NOMO-1 treated with dmso at 0.1 percent for 144 hours (cell line): Measurements from ENCODE around the gene GSN.
A peak's percentile ranks its signal among the peaks of the same experiment; 100 is the strongest.

Experiments used
- DNase-seq: peaks from one replicate; lab custom pipeline; 2025; ENCODE audit not compliant: unreplicated experiment; lab: John Stamatoyannopoulos, UW

The GSN gene

DNA sequence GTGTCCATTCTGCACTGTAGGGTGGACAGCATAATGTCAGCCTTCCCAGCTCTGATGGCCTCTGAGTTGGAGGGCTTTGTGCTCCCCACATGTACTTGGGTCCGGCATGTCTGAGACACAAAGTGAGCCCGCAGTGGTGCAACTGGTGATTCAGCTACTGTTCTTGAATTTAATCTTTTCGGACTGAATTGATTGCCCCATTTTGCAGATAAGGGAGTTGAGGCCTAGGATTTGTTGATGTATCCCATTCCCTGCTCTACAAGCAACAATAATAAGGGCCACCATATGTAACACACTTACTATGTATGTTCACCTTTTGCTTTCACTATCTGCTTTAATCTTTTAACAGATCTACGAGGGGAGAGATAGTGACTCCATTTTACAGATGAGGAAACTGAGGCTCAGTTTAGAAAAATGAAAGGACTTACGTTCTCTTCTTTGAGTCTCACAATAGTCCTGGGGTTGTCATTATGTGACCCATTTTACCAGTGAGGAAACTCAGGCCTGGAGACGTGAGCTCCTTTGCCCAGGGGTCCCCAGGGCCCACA lies 4.5 kb downstream of the GSN start:
- DNase-seq: no peak

DNA sequence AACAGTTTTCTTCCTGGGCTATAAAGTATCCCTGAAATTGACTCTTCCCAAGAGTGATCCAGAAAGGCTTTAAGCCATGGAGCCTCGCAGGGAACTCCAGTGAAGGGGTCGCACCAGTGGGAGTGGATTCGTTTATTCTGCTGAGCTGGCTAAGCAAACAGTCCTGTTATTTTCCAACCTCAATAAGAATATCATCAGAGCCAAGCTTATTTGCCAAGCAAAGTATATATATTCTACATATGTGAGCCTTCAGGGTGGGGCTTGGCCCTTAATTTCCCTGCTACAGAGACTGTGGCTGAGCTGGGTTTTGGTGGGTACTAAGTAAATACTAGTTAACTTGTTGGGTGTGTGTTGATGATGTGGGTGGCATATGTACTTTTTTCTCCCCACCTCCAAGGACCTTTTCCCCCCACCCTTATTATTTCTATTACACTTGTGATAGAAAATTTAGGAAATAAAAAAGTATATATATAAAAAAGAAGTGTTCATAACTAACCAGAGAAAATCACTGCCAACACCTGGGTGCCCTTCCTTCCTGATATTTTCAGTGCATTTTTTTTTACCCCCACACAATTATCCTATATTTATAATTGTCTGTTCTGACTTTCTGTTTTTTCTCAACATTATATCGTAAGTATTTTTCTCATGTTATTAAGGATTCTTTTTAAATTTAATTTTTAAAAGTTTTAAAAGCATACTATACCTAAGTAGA lies 5.3 kb downstream of the GSN start:
- no peak for DNase-seq

DNA sequence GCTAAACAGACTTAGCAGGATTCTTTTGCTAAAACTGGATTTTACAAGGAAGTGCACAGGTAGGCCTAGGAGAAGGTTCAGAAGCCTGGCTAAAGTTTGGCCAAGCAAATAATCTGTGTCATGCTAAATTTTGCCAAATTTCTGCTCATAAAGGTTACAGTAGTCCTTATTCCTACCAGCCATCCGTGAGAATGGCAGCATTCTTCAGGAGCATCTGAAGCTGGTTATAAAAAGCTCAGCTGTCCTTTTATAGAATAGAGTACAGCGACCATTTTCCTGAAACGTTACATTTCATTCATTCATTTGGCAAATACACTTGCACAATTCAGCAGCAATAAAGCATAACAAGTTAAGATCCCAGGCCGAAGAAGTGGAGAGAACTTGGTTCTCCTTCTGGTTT lies 6.9 kb downstream of the GSN start:
- DNase-seq: no peak

DNA sequence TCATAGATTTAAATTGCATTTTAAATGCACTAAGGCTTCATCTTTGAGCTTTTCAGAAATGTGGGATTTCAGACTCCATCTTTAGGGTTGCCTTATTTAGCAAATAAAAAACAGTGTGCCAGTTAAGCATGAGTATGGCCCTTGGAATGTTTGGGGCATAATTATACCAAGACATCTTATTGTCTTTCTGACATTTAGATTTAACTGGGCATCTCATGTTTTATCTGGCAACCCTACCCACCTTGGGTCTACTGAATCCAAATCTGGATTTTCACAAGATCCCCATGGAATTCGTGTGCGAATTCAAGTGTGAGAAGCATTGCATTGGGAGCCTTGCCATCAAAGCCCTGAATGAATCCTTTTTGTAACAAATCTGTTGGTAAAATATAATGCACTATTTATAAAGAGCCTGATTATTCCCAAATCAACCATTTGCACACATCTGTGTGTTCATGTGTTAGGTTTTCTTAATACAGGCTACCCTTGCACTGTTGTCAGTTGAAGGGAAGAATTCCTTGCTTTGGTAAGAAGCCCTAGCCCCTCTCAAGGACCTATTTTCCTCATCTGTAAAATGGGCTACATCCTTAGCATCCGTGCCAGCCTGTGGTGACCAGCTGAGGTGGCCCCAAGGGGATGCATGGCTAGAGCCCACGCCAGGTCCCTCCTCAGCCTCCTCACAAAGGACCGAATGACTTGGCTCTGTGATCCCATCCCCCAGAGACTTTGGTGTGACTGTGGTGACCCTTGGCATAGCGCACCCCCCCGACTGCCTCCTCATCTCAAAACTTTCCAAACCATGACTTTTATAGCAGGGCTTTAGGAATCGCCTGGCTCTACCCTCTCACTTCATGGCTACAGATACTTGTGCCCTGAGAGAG lies 8.1 kb downstream of the GSN start:
- DNase-seq: no peak

DNA sequence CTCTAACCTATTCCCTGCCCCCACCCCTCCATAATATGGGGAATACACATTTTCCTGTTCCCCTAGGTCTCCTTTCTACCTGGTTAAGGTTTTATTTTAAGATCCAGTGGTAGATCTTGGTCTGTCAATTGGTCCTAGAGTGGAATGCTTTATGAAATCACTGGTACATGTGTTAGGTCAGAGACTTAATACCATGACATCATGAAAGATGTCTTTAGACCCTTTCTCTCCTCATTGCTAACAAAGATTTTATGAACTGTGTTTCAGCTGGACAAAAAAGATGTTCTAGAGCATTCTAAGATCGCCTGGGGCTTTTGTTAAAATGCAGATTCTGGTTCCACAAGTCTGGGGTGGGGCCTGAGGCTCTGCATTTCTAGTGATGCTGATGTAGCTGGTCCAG lies 9.1 kb downstream of the GSN start:
- DNase-seq: no peak

DNA sequence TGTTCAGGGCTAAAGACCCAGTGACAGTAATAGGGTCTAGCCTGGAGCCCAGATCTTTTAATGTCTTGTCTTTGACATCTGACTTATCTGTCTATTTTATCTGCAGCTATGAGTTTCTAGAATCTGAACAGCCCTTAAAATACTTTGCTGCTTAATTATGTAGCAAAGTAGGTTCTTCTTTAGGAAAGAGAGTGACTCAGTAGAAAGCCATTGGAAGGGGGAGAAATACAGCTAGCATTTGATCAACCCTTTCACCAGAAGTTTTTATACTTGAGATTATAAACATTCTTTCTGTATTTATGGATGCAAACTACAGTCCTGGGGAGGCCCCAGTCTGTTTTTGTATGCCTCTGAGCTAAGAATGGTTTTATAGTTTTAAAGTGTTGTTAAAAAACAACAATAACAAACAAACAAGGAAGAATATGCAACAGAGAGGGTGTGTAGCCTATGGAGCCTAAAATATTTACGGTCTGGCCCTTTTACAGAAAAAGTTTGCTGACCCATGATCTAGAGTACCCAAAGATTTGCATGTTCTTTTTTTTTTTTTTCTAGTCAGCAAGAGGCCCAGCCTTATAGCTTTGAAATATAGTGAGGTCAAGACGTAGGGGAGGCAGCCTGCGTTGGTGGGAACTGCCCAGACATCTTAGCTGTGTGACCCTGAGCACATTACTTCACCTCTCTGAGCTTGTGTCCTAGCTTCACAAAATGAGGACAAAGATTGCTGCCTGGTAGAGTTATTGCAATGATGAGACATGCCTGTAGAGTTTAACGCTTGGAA lies 9.7 kb downstream of the GSN start:
- no peak for DNase-seq

DNA sequence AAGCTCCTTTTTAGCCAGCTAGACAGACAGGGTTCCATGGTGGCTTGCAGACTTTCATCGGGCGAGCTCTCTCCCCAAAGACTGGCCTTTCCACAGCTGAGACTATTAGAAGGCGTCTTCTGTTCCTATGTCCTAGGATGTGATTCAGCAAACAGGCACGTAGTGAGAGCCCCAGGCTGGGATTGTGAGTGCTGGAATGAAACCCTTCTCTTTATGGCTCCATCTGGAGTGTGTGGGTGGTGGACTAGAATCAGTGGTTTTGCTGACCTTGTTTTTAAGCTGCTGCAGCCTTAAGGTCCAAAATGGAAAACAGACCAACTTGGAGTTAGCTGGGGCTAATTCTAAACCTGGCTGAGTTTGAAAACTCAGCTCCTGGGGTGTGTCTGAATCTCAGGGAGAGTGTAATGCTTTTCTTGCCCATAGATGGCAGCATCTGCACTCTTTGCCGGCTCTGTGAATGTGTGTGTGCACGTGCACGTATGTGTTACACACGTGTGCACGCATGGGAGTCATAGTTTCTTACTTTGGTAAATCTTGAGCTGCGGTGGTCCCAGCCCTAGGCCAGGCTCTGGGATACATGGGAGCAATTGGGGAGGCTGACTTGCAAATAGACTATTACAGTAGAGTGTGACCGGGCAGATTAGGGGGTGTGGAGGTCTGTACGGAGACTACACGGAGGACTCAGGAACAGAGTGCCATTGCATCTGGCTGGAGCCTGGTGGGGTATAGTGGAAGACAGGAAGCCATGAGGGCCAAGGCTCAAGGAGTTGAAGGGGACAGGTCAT lies 10.7 kb downstream of the GSN start:
- DNase-seq: peak; percentile 21

DNA sequence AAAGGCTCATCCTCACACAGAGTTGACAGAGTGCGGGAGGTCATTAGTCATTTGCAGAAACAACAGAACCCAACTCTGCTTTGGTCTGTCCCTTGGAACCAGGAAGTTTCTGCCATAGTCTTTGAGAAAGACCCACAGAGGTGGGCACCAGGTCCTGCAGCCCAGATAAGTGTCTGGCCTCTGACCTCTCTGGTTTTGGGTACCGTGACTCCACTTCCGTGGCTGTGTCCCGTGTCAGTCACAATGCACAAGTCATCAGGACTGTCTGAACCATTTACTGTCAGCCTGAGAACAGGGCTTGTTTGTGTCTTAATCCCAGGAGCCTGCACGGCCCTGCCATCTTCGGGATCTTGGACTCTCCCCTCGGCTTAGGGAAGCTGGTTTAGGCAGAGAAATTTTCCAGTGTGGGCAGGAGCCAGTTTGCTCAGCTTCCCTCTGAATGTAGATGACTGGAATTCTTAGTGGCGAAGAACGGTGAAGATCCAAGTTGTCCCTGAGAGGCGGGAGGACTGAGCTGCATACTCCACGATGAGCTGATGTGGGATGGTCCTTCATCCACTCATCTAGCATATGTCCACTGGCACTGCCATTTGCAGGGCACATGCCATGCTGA lies 11.9 kb downstream of the GSN start:
- no peak for DNase-seq

DNA sequence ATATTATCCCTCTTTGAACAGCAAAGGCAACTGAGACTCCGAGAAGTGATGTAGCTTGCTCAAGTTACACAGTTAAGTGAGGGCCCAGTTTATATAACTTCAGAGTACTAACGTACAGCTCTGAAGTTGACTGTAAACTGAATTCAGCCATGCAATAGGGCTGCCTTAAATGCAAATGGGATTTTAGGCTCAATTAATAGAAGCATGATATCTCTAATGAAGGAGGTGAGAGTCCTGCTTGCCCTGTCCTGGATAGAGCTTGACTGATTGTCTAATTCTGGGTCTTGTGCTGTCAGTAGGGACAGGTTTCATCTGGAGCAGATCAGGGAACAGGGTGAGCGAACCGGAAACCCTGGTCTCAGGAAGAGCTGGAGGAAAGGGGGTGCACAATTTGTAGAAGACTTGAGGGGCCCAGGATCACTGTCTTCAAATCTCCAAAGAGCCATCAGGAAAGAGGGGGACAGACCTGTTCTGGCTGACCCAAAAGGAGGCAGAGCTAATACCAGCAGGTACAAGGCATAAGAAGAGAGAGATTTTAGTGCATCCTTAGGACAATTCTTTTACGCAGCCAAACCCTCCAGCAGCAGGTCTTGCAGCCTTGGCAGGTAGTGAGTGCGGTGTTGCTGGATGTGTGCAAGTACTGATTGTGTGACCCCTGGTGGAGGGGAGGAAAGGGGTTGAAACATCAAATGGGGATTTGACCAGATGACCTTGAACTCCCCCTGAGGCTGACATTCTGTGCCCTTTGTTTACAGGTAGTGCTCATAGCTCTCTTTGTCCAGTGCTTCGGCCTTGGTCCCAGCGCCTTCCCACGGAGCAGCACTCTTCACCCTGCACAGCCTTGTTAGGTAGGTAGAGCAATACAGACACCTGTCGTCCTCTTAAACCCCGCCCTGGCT lies 13.0 kb downstream of the GSN start:
- no peak for DNase-seq

DNA sequence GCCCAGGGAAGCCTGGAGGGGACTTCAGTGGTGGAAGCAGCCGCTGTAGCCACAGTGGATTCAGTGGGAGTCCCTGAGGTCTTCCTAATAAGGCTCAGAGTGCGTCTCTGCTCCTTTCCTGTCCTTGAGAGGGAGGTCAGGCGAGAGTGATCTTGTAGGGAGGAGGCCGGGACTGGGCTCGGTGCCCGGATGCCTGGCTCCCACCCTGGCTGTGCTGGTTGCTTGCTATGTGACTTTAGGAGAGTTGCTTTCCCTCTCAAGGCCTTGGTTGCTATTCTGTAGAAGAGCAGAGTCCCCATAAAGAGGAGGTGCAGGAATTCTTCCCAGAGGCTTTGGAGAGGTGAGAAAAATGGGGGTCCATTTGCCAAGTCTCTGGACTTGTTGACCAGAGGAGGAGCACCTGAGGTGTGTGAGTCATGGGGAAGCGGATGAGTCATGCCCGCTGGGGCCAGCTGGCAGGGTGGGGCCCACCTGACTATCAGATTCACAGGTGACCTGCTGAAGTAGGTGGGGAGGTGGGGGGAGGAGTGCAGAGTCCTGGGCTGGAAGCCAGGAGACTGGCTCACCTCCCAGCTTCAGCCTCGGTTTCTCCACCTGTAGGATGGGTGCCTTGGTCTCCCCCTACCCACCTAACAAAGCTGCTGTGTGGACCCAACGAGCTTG lies 13.8 kb downstream of the GSN start:
- no peak for DNase-seq

DNA sequence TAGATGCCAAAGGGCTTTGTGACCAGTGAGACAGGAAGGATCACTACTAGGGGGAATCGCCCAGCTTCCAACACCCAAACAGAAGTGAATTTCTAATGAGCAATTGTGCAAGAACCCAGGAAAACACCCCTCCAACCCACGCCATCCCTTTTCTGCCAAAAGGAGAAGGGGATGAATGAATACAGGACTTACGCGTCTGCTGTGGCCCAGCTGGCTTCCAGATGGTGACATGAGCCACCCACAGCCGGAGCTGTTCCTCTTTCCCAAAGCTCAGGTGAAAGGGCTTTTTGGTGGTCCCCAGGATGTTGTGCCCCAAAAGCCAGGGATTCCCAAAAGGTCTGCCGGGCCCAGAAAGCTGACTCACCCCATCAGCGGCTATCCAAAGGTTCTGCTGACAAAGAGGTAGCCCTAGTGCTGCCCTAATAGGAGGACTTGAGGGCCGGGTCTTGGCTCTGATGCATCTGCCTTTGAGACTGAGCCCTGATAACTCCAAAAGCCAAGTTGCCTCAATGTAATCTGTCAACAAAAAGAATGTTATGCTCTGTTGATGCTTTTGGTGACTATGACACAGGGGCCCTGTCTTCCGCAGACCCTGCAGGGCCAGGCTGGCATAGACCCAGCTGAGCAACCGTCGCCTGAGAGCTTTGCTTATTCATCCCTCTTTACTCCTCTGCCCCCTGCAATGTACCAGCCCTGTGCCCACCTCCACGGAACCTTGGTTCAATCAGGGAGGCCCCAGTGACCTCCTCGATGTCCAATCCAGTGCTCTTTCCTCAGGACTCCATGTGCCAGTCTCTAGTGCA lies 14.5 kb downstream of the GSN start:
- no peak for DNase-seq

DNA sequence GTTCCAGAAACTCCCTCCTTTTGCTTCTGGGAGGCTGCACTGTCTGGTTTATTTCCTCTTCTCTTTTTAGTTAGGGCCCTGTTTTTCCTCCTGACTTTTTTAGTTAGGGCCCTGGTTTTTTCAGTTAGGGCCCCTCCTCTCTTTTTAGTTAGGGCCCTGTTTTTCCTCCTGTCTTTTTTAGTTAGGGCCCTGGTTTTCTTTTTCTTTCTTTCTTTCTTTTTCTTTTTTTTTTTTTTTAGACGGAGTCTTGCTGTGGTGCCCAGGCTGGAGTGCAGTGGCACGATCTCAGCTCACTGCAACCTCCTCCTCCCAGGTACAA lies 15.1 kb downstream of the GSN start:
- DNase-seq: no peak

DNA sequence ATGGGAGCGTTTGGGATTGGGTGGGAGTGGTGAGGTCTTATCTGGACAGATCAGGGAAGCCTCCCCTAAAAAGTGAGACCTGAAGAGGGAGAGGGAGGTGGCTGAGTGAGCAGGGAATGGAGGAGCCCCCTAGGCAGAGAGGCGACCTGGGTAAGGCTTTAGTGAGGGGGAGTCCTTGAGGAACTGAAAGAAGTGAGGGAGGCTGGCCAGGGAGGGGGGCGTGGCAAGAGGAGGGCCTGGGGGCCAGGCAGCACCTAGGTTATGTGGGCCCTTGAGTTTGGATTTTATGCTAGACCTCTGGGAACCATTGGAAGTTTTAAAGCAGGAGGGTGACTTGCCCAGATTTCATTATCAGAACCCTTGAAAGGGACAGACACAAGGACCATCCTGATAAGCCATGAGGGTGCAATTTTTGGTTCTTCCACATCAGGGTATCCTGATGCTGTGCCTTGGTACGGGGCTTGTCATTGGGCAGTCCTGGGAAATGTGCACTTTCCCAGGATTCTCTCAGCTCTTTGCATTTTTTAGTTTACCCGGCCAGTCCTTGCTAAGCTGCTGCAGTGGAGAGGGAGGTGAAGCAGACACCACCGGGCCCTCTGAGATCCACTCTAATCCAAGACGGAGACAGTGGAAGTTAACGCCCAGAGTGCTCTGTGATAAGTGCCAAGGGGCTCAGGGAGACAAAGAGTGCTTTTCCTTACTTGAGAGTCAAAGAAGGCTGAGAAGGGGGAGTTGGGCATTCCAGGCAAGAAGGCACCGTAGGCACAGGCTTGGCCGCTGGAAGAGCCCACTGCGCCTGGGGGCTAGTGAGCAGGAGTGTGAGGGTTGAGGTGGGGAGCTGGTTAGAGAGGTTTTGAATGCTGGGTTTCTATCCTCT lies 16.1 kb downstream of the GSN start:
- DNase-seq: no peak

DNA sequence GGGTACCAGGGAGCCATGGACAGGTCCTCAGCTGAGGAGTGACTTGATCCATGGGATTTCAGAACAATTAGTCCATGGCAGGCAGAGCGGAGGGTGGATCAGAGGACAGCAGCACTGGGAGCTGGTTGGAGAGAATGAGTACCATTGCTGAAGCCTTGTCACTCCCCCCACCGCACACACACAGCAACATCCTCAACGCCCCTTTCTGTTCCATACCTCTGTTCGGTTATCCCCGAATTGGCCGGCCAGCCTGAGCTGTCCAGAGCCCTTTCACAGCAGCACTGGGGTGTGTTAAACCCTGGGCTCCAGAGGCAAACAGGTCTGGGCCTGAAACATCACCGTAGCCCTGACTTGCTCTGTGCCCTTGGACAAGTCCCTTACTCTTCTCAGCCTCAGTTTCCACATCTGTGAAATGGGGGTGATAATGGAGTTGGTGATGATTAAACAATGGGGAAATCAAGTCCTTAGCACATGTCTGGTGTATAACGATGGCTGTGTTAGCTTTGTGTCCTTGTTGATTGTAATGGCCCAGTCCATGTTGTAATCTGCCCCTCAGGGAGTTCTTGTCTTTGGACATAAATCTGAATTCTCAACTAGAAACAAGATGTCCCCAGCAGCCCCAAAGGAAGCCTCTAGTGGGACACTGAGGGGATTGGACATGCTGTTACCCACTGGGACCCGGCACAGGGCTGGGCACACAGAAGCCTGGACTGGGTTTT lies 16.9 kb downstream of the GSN start:
- DNase-seq: no peak

DNA sequence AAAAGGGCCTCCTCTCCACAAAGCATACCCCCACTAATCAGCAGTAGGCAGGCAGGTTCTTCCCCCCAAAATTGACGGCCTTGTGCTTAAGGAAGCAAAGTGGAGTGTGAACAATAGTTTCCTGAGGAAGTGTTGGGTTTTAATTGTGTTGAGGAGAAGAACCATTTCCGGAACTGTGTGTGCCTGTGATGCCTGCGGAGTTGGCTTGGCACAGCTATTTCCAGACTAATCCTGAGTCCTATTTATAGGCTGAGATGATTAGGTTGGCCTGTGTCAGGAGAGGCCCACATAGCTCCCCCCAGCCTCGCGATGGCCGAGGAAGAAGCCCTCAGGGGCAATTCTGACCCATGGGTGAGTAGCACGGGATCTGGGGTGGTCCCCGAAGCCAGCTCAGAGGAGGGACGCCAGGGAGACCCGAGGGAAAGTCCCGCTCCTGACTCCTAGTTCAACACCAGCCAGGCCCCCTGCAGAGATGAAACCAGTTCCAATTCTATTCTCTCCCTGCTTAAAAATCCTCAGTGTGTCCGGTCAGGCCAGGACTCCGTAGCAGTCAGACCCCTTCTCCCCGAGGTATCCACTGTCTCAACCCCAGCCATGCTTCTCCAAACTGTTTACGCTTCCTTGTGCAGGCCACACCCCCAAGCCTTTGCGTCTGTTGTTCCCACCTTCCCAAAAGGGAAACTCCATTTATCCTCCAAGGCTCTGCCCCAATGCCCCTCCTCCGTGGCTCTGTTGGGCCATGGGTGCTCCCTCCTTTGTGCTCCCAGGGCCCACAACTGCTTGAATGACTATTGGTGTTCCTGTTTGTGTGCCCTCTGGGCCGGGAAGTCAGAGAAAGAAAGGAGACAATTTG lies 18.1 kb downstream of the GSN start:
- DNase-seq: peak; percentile 51

DNA sequence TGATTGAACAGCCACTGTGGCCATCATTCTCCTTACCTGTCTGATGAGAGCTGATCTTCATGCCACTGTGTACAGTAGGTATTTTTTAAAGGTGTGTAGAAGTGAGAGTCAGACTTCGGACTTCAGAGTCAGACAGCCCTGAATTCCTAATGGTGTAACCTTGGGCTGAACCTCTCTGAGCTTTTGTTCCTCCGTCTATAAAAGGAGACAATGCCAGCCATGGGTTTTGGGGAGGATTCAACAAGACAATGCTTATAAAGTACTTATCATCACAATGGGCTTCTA lies 18.7 kb downstream of the GSN start:
- DNase-seq: no peak
